Mononuclear cell (primary cell): Measurements from ENCODE around the gene GPR157. TPM values are rescaled to one million over a fixed set of nuclear protein-coding genes. Genes with fewer than 3 reads are reported as not detected.

Experiments
- H3K27me3 ChIP-seq: 2 replicates; pipeline ENCODE4 v1.6.0; 2011; ENCODE audit warnings: low read length, control low read depth; ENCODE audit not compliant: insufficient read depth
- H3K4me1 ChIP-seq: 2 replicates; pipeline ENCODE4 v1.5.1; 2011; ENCODE audit warnings: mild to moderate bottlenecking, low read length, control low read depth; ENCODE audit not compliant: insufficient read depth
- H3K4me3 ChIP-seq: 2 replicates; pipeline ENCODE4 v1.5.1; 2011; ENCODE audit warnings: mild to moderate bottlenecking, low read length, moderate library complexity
- H3K9me3 ChIP-seq: 2 replicates; pipeline ENCODE4 v1.5.1; 2011; ENCODE audit warnings: low read depth, mild to moderate bottlenecking, control low read depth, low read length
- total RNA-seq: library from RNA; depleted of rRNA; stranded (reverse); fragments of >200 nt; gene quantifications from one replicate; pipeline ENCODE4 v1.2.3, GENCODE V29; 2012

GPR157 gene
- total RNA-seq, 1 donor = 2.0 TPM

GRCh38 chr1:9115351-9116205, 13.3 kb downstream of the GPR157 start:
- Histone ChIP-seq H3K4me3 (no peak overlapping the region), H3K4me1 (peaks cover 6% of the 10 kb centered on the region)

GRCh38 chr1:9112961-9113880, 15.7 kb downstream of the GPR157 start:
- Histone ChIP-seq H3K4me1 (no peaks in the 10 kb centered on the region), H3K4me3 (no peak overlapping the region), H3K9me3 (no peaks in the 10 kb centered on the region), H3K27me3 (no peaks in the 10 kb centered on the region)

More at GRCh38 chr1:9115351-9116205, 13.3 kb downstream of the GPR157 start:
- no peaks in the 10 kb centered on the region for H3K27me3 ChIP-seq
- H3K9me3 ChIP-seq = no peaks in the 10 kb centered on the region

GRCh38 chr1:9111957-9112356, 16.9 kb downstream of the GPR157 start:
- Histone ChIP-seq H3K4me1 (no peaks in the 10 kb centered on the region), H3K4me3 (no peak overlapping the region), H3K27me3 (no peaks in the 10 kb centered on the region), H3K9me3 (no peaks in the 10 kb centered on the region)

GRCh38 chr1:9111357-9111691, 17.6 kb downstream of the GPR157 start:
- Histone ChIP-seq H3K9me3 (no peaks in the 10 kb centered on the region), H3K4me1 (no peaks in the 10 kb centered on the region), H3K27me3 (no peaks in the 10 kb centered on the region), H3K4me3 (no peak overlapping the region)

- H3K4me3 ChIP-seq = no peak overlapping the region
- H3K4me1 ChIP-seq = no peaks in the 10 kb centered on the region
These were observed 18.1 kb downstream of the GPR157 start for GRCh38 chr1:9110669-9111356.

GRCh38 chr1:9108056-9108665, 20.7 kb downstream of the GPR157 start:
- Histone ChIP-seq H3K4me3 (no peak overlapping the region), H3K4me1 (no peaks in the 10 kb centered on the region), H3K27me3 (no peaks in the 10 kb centered on the region), H3K9me3 (no peaks in the 10 kb centered on the region)

More at GRCh38 chr1:9110669-9111356, 18.1 kb downstream of the GPR157 start:
- no peaks in the 10 kb centered on the region for H3K9me3 ChIP-seq
- no peaks in the 10 kb centered on the region for H3K27me3 ChIP-seq

GRCh38 chr1:9107136-9107535, 21.8 kb downstream of the GPR157 start:
- H3K27me3 ChIP-seq = no peaks in the 10 kb centered on the region
- H3K4me1 ChIP-seq = no peaks in the 10 kb centered on the region
- H3K4me3 ChIP-seq = no peak overlapping the region
- H3K9me3 ChIP-seq = no peaks in the 10 kb centered on the region

GRCh38 chr1:9106286-9106685, 22.6 kb downstream of the GPR157 start:
- Histone ChIP-seq H3K4me3 (no peak overlapping the region), H3K9me3 (no peaks in the 10 kb centered on the region), H3K27me3 (no peaks in the 10 kb centered on the region), H3K4me1 (no peaks in the 10 kb centered on the region)

GRCh38 chr1:9105336-9105867, 23.5 kb downstream of the GPR157 start:
- Histone ChIP-seq H3K27me3 (no peaks in the 10 kb centered on the region), H3K4me1 (no peaks in the 10 kb centered on the region), H3K4me3 (no peak overlapping the region), H3K9me3 (no peaks in the 10 kb centered on the region)

GRCh38 chr1:9101510-9102146, 27.3 kb downstream of the GPR157 start:
- Histone ChIP-seq H3K4me3 (no peak overlapping the region), H3K4me1 (no peaks in the 10 kb centered on the region)

GRCh38 chr1:9100471-9101043, 28.3 kb downstream of the GPR157 start:
- Histone ChIP-seq H3K9me3 (no peaks in the 10 kb centered on the region), H3K4me1 (no peaks in the 10 kb centered on the region), H3K4me3 (no peak overlapping the region), H3K27me3 (no peaks in the 10 kb centered on the region)

More at GRCh38 chr1:9101510-9102146, 27.3 kb downstream of the GPR157 start:
- Histone ChIP-seq H3K9me3 (no peaks in the 10 kb centered on the region), H3K27me3 (no peaks in the 10 kb centered on the region)

GRCh38 chr1:9099555-9099954, 29.3 kb downstream of the GPR157 start:
- Histone ChIP-seq H3K9me3 (no peaks in the 10 kb centered on the region), H3K4me3 (no peak overlapping the region), H3K27me3 (no peaks in the 10 kb centered on the region), H3K4me1 (no peaks in the 10 kb centered on the region)

- no peaks in the 10 kb centered on the region for H3K27me3 ChIP-seq
- H3K4me1 ChIP-seq = peaks cover 13% of the 10 kb centered on the region
- no peaks in the 10 kb centered on the region for H3K9me3 ChIP-seq
- no peak overlapping the region for H3K4me3 ChIP-seq
These were observed 30.8 kb downstream of the GPR157 start for GRCh38 chr1:9097947-9098705.
